Fibroblast of lung (primary cell): ENCODE data around the gene TRIM54.

ENCODE experiments used
- CTCF ChIP-seq, 2 donors: IDR thresholded peaks in 1 of 2; conservative IDR thresholded peaks in 1 of 2; 1 replicate in 1 of 2; 2 replicates in 1 of 2; pipeline ENCODE4 v1.5.1; 2011 to 2012; ENCODE audit warnings: low read length in 2 of 2, control low read depth in 1 of 2, inconsistent platforms in 1 of 2, low read depth in 1 of 2, mild to moderate bottlenecking in 1 of 2
- EZH2 ChIP-seq: IDR thresholded peaks from 2 replicates; pipeline ENCODE4 v1.5.1; 2012; ENCODE audit warnings: low read length, control low read depth, mild to moderate bottlenecking; ENCODE audit errors: missing control alignments

GRCh38 chr2:27353762-27354596 is 71.8 kb downstream of the TRIM54 start:
- TF ChIP-seq CTCF (conservative IDR thresholded peaks at IDR 0.05 in 1 of 2, IDR thresholded peaks at IDR 0.05 in 1 of 2; ENCODE audit: low read depth in 1 of 2, low read length in 2 of 2): no peak
- no peak for TF ChIP-seq EZH2
